ENCODE results near the gene COL23A1.

The COL23A1 gene

GRCh38 chr5:178587763-178588611, 2.2 kb downstream of the COL23A1 start:
- no peak for DNase-seq

DNA sequence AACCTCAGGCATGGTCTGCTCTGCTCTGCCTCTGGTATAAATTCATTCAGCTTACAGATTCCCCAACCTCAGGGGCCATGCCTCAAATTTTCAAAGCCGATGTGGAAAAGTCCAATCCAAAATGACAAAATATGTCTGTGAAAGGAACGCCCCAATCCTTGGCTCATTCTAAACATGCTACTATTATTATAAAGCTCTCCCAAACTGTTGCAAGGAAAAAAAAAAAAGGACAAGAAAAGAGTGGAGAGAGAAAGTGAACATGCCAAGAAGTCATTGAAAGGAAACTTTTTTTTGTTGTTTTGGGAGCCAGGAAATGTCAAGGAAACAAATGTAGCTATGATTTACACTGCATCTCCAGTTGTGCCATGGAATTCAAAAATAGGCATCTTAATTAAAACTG, 3.8 kb downstream of the COL23A1 start:
- no peak for DNase-seq

DNA sequence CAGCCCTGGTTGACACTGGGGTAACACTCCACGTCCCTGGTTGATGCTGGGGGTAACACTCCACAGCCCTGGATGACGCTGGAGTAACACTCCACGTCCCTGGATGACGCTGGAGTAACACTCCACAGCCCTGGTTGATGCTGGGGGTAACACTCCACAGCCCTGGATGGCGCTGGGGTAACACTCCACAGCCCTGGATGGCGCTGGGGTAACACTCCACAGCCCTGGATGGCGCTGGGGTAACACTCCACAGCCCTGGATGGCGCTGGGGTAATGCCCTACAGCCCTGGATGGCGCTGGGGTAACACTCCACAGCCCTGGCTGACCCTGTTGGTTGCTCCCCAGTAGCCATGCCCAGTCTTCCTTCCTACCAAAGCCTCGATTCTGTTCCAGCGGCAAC, 4.8 kb downstream of the COL23A1 start:
- DNase-seq, result peak; percentile 54

- DNase-seq, result no peak
These were observed 6.9 kb downstream of the COL23A1 start for GRCh38 chr5:178583279-178583678.

- DNase-seq, result no peak
These were observed 7.9 kb downstream of the COL23A1 start for GRCh38 chr5:178582291-178582690.

DNA sequence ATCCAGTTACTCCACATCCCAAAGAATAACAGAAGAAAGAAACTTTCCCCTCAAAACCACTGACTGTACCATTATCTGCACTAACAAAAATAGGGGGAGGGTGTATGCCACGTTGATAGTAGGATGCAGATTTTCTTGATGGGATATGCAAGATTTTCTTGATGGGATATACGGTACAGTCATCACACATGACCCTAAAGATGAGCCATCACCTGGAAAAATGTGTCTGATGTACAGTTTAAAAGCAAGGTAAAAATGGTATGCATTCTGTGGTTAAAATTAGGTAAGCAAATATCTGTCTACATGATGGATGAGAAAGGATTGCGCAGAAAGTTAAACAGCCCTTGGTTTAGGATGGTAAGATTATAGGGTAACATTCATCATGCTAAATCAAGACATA, 8.6 kb downstream of the COL23A1 start:
- no peak for DNase-seq

- no peak for DNase-seq
These were observed 9.8 kb downstream of the COL23A1 start for GRCh38 chr5:178580271-178580955.

- DNase-seq, result no peak
These were observed 12.2 kb downstream of the COL23A1 start for GRCh38 chr5:178577944-178578343.

GRCh38 chr5:178577376-178577839, 12.8 kb downstream of the COL23A1 start:
- DNase-seq, result no peak

- no peak for DNase-seq
These were observed 13.4 kb downstream of the COL23A1 start for GRCh38 chr5:178576591-178577351.

DNA sequence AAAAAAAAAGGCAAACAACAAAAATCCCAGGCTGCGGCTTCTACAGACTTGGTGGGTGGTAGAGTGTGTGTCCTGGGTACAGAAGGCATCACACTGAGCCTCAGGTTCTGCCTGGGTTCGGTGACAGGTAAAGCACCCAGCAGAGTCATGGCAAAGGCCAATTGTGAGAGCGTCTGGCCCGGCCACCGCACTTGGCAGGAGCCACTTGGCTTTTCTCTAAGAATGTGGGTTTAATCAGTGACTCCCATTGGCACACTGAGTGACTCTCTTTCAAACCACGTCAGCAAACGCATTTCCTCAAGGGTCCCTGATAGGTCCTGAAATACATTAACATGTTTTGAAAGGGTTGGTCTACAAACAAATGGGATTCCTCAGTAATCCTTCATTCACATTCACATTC, 17.0 kb downstream of the COL23A1 start:
- no peak for DNase-seq

GRCh38 chr5:178572617-178573016, 17.6 kb downstream of the COL23A1 start:
- DNase-seq, result no peak

- DNase-seq, result no peak
These were observed 20.7 kb downstream of the COL23A1 start for GRCh38 chr5:178569485-178569884.

- no peak for DNase-seq
These were observed 25.2 kb downstream of the COL23A1 start for GRCh38 chr5:178564811-178565550.

GRCh38 chr5:178564397-178564796, 25.8 kb downstream of the COL23A1 start:
- no peak for DNase-seq

DNA sequence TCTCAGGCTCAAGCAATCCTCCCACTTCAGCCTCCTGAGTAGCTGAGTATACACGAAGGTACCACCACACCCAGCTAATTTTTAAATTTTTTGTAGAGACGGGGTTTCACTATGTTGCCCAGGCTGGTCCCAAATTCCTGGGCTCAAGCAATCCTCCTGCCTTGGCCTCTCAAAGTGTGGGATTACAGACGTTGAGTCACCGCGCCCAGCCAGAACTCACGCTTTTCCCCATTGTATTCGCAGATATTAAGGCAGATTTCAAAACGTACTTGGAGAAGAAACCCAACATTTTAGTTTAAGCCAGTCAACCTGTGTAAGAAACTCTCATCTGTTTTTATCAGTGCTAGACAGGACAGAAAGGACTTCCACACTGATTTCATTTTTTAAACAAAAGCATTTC, 26.6 kb downstream of the COL23A1 start:
- DNase-seq, result no peak

GRCh38 chr5:178561746-178562264, 28.4 kb downstream of the COL23A1 start:
- DNase-seq, result no peak

DNA sequence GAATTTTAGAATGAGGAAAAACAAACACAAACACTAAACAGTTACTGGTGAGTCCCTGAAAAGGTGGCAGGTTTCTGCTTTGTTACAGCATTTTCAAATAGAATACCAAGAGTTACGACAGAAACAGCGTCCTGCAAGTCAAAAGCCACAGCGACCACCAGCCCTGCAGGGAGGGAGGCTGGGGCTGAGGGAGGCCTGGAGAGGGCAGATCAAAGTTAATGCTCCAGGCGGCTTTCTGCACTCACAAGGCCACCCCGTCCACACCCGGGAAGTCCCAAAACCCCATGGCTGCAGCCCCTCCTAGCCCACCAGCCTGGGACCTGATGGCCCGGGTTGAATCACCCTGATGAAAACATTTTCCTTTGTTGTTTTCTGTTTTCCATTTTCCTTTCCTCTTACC, 29.3 kb downstream of the COL23A1 start:
- DNase-seq, result no peak

- DNase-seq, result no peak
These were observed 32.8 kb downstream of the COL23A1 start for GRCh38 chr5:178557416-178557815.

- no peak for DNase-seq
These were observed 34.4 kb downstream of the COL23A1 start for GRCh38 chr5:178555771-178556211.

GRCh38 chr5:178555005-178555404, 35.2 kb downstream of the COL23A1 start:
- DNase-seq, result no peak

DNA sequence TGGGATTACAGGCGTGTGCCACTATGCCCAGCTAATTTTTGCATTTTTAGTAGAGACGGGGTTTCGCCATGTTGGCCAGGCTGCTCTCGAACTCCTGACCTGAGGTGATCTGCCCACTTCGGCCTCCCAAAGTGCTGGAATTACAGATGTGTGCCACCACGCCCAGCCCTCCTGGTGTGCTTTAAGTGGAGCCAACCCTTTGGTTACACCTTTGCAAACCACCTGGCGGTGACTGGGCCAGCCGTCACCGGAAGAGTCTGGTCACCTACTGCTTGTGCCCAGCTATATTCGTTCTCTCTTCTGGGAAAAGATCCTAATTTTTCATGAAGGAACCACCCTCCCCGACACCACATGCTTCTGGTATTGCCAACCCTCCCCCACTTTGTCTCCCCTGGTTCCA, 35.9 kb downstream of the COL23A1 start:
- DNase-seq, result no peak
